B cell (primary cell): ENCODE results near the gene ANKRD17. TPM values are rescaled to one million over a fixed set of nuclear protein-coding genes. Genes with fewer than 3 reads are reported as not detected.

Experiments used
- ATAC-seq: fragments of 200-7000 bp; cut with Tn5 transposase; one replicate; pipeline ENCODE4 v1.10.0; 2021; ENCODE audit warnings: low read depth, mild to moderate bottlenecking, moderate number of reproducible peaks, moderate library complexity
- CTCF ChIA-PET: fragments of 350-600 bp; sonication (Branson Sonifier 250); formaldehyde crosslinking; loops from one replicate; lab custom pipeline; 2021; ENCODE audit warnings: antibody characterized with exemption, inconsistent platforms; lab: Charles Lee
- POLR2A ChIA-PET: fragments of 350-600 bp; sonication (Branson Sonifier 250); formaldehyde crosslinking; loops from one replicate; lab custom pipeline; 2021; ENCODE audit warnings: antibody characterized with exemption; lab: Charles Lee
- DNase-seq: peaks from one replicate; pipeline ENCODE4 v3.0.0; 2013
- H2AFZ ChIP-seq: 2 replicates; pipeline ENCODE4 v1.6.1; 2012; ENCODE audit warnings: mild to moderate bottlenecking, low read depth, low read length; ENCODE audit not compliant: insufficient read depth, poor library complexity, severe bottlenecking
- H3K27ac ChIP-seq, 2 donors: 1 replicate in 1 of 2; 2 replicates in 1 of 2; pipeline ENCODE4 v1.5.1; 2012 to 2013; ENCODE audit warnings: low read length in 2 of 2, mild to moderate bottlenecking in 2 of 2, moderate library complexity in 1 of 2
- H3K27me3 ChIP-seq, 4 experiments: fragments of 200-600 bp in 1 of 4; sonication (generic) in 1 of 4; replicated peaks in 1 of 4; 1 replicate in 2 of 4; 2 replicates in 2 of 4; pipeline versions ENCODE4 v1.6.1 to v1.7.0; 2013 to 2016; ENCODE audit warnings: low read length in 3 of 4, mild to moderate bottlenecking in 2 of 4, mixed read lengths in 1 of 4, moderate library complexity in 1 of 4; ENCODE audit not compliant: insufficient read depth in 4 of 4, control insufficient read depth in 3 of 4; ENCODE audit errors: control extremely low read depth in 1 of 4
- H3K36me3 ChIP-seq, 2 experiments: replicated peaks in 1 of 2; 1 replicate in 1 of 2; 2 replicates in 1 of 2; pipeline versions ENCODE4 v1.6.1 to v1.7.1; 2013; ENCODE audit warnings: low read length in 1 of 2; ENCODE audit not compliant: insufficient read depth in 2 of 2, control insufficient read depth in 1 of 2; ENCODE audit errors: control extremely low read depth in 1 of 2, extremely low read depth in 1 of 2
- H3K4me1 ChIP-seq, 2 donors: fragments of 200-600 bp in 1 of 2; sonication (generic) in 1 of 2; 1 replicate in 1 of 2; 2 replicates in 1 of 2; pipeline versions ENCODE4 v1.5.1 to v1.6.1; 2013 to 2017; ENCODE audit warnings: low read length in 2 of 2; ENCODE audit not compliant: control insufficient read depth in 2 of 2, insufficient read depth in 2 of 2
- H3K4me2 ChIP-seq: replicated peaks from 2 replicates; pipeline ENCODE3; 2012; ENCODE audit warnings: mild to moderate bottlenecking, low read depth, low read length; ENCODE audit not compliant: poor library complexity, severe bottlenecking
- H3K4me3 ChIP-seq, 5 experiments: fragments of 200-600 bp in 1 of 5; sonication (generic) in 1 of 5; 1 replicate in 3 of 5; 2 replicates in 2 of 5; pipeline versions ENCODE4 v1.5.1 to v1.7.0; 2011 to 2016; ENCODE audit warnings: low read length in 4 of 5, mild to moderate bottlenecking in 4 of 5, low read depth in 2 of 5, control low read depth in 1 of 5, moderate library complexity in 1 of 5; ENCODE audit not compliant: insufficient read depth in 1 of 5; ENCODE audit errors: control extremely low read depth in 1 of 5, extremely low read depth in 1 of 5
- H3K79me2 ChIP-seq: fragments of 200-600 bp; sonication (generic); one replicate; pipeline ENCODE4 v1.6.0; 2016; ENCODE audit warnings: low read length; ENCODE audit not compliant: control insufficient read depth, insufficient read depth
- H3K9ac ChIP-seq: fragments of 200-600 bp; sonication (generic); 2 replicates; pipeline ENCODE4 v1.6.1; 2017; ENCODE audit warnings: mild to moderate bottlenecking, low read length, moderate library complexity
- H3K9me3 ChIP-seq, 3 donors: one replicate each; pipeline versions ENCODE4 v1.6.1 to v1.7.1; 2013; ENCODE audit warnings: low read length in 2 of 3; ENCODE audit not compliant: control insufficient read depth in 2 of 3, insufficient read depth in 1 of 3; ENCODE audit errors: control extremely low read depth in 1 of 3
- H4K20me1 ChIP-seq: 2 replicates; pipeline ENCODE4 v1.6.0; 2012; ENCODE audit warnings: mild to moderate bottlenecking, low read length; ENCODE audit not compliant: insufficient read depth, control insufficient read depth, poor library complexity, severe bottlenecking
- H3K27ac Mint-ChIP-seq: one replicate; pipeline ENCODE4 v1.8.0; 2021; ENCODE audit warnings: mixed read lengths
- H3K27me3 Mint-ChIP-seq: one replicate; pipeline ENCODE4 v1.8.0; 2021; ENCODE audit warnings: mixed read lengths
- H3K4me1 Mint-ChIP-seq: one replicate; pipeline ENCODE4 v1.8.0; 2021; ENCODE audit warnings: mixed read lengths
- H3K4me3 Mint-ChIP-seq: one replicate; pipeline ENCODE4 v1.8.0; 2021; ENCODE audit warnings: mixed read lengths
- H3K9me3 Mint-ChIP-seq: one replicate; pipeline ENCODE4 v1.8.0; 2022; ENCODE audit warnings: mixed read lengths; ENCODE audit not compliant: insufficient read depth
- EZH2 ChIP-seq: IDR thresholded peaks from 2 replicates; pipeline ENCODE4 v1.6.1; 2012; ENCODE audit warnings: borderline replicate concordance, low read depth, mild to moderate bottlenecking, moderate library complexity, low read length; ENCODE audit not compliant: insufficient read depth, poor library complexity, severe bottlenecking
- WGBS: methylation state at CpG from one replicate; pipeline ENCODE4 v1.1.5; 2013; ENCODE audit warnings: missing lambda C conversion rate; ENCODE audit not compliant: insufficient coverage; 5-methylcytosine and 5-hydroxymethylcytosine counted together
- intact Hi-C: fragments of 100-400 bp; cut with micrococcal nuclease; formaldehyde crosslinking; loops from one replicate; pipeline ENCODE4 v1.10.0; 2022
- polyA plus RNA-seq: library from polyadenylated mRNA; depleted of rRNA; stranded (reverse); fragments of >200 nt; gene quantifications from 2 replicates; pipeline ENCODE4 v1.2.3, GENCODE V29; 2012
- total RNA-seq, 2 donors: library from RNA; stranded (reverse); fragments of 120-200 nt in 1 of 2; gene quantifications; 1 replicate in 1 of 2; 2 replicates in 1 of 2; pipeline versions ENCODE4 v1.2.3 to v1.2.4, GENCODE V29; 2013 to 2022
- TF ChIP-seq, protein P1 (sequence below): fragments of 200-600 bp; IDR thresholded peaks from one replicate; pipeline ENCODE4 v1.8.0; 2022; ENCODE audit warnings: antibody characterized with exemption, mild to moderate bottlenecking

ANKRD17 gene
- total and polyA plus RNA-seq, 2 donors (not counting 1 experiment from before 2014, with no cell fraction given): 15.8 to 69.4 TPM

DNA sequence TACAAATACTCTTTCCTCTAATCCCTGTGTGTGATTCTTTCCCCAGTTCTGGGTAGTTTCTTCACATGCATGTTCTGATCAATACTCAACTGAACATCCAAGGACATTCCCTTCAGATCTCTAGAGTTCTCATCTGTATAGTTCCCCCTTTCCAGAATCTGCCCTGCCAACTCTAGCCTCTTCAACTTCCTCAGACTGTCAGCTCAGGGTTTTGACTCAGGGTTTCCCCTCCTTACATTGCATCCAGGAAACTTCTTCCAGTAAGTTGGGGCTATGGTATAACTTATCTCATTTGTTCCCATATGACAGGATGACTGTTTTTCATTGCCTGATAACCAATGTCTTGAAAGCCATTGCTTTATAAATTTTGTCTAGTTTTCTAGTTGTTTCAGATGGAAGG lies 14.2 kb upstream of the ANKRD17 start:
- Histone ChIP-seq H3K9ac (no peak overlapping the region), H3K79me2 (no peaks in the 10 kb centered on the region), H4K20me1 (no peaks in the 10 kb centered on the region), H3K4me3 (no peak overlapping the region), H3K4me2 (no peak overlapping the region), H3K9me3 (peaks cover 0 to 7% (median 0%) of the 10 kb centered on the region in 3 donors), H3K4me1 (no peaks in the 10 kb centered on the region), H3K27ac (no peak overlapping the region), H3K27me3 (no peaks in the 10 kb centered on the region), H2AFZ (no peak overlapping the region), H3K36me3 (no peaks in the 10 kb centered on the region)
- intact Hi-C loops: no loop called here
- CTCF ChIA-PET: no interaction called here
- no peak overlapping the region for H3K4me3 Mint-ChIP-seq
- no peak for TF ChIP-seq EZH2
- TF ChIP-seq, protein P1, sequence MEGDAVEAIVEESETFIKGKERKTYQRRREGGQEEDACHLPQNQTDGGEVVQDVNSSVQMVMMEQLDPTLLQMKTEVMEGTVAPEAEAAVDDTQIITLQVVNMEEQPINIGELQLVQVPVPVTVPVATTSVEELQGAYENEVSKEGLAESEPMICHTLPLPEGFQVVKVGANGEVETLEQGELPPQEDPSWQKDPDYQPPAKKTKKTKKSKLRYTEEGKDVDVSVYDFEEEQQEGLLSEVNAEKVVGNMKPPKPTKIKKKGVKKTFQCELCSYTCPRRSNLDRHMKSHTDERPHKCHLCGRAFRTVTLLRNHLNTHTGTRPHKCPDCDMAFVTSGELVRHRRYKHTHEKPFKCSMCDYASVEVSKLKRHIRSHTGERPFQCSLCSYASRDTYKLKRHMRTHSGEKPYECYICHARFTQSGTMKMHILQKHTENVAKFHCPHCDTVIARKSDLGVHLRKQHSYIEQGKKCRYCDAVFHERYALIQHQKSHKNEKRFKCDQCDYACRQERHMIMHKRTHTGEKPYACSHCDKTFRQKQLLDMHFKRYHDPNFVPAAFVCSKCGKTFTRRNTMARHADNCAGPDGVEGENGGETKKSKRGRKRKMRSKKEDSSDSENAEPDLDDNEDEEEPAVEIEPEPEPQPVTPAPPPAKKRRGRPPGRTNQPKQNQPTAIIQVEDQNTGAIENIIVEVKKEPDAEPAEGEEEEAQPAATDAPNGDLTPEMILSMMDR: no peak
- DNase-seq: no peak
- POLR2A ChIA-PET: no interaction called here
- no peaks in the 10 kb centered on the region for H3K27me3 Mint-ChIP-seq
- no peak for ATAC-seq
- H3K9me3 Mint-ChIP-seq: peaks cover 2% of the 10 kb centered on the region
- H3K4me1 Mint-ChIP-seq: no peaks in the 10 kb centered on the region
- no peak overlapping the region for H3K27ac Mint-ChIP-seq

DNA sequence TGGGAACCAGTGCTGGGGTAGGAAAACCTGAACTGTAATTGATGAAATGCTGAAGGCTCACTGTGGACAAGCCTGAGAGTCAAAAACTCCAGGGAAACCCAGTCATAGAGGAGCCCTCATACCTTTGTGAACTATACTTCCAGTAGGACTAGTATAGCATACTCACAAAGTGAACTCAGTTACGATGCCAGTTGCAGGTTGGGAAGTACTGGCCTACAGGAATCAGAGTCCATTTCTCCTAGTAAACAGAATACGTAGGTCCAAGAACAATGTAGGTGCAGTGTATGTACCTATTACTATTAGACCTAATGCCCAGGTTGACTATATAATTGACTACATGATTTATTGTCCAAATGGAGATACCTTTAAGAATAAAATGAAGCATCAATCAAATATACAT lies 8.5 kb upstream of the ANKRD17 start:
- DNase-seq (no peak), ATAC-seq (no peak)
- H3K27me3 ChIP-seq: no peaks in the 10 kb centered on the region
- Mint-ChIP-seq H3K4me1 (no peaks in the 10 kb centered on the region), H3K27ac (no peak overlapping the region), H3K27me3 (no peaks in the 10 kb centered on the region), H3K9me3 (no peaks in the 10 kb centered on the region), H3K4me3 (no peak overlapping the region)
- no peak overlapping the region for H3K4me3 ChIP-seq
- CTCF ChIA-PET: no interaction called here
- no peaks in the 10 kb centered on the region for H3K79me2 ChIP-seq
- intact Hi-C loops: no loop called here
- no peaks in the 10 kb centered on the region for H4K20me1 ChIP-seq
- H3K9me3 ChIP-seq: no peaks in the 10 kb centered on the region
- no peaks in the 10 kb centered on the region for H3K4me1 ChIP-seq
- WGBS: no CpG with 5 or more reads among the region's 2 CpGs
- H2AFZ ChIP-seq: no peak overlapping the region
- no peak overlapping the region for H3K9ac ChIP-seq
- peaks cover 0 to 6% of the 10 kb centered on the region in 2 experiments for H3K36me3 ChIP-seq
- POLR2A ChIA-PET: no interaction called here
- H3K4me2 ChIP-seq: no peak overlapping the region
- TF ChIP-seq EZH2: no peak
- TF ChIP-seq, protein P1: no peak
- H3K27ac ChIP-seq: no peak overlapping the region
